GM18858 (cell line): ENCODE results near the gene MMP17.

Experiments
- ATAC-seq: cut with Tn5 transposase; IDR thresholded peaks from one replicate; pipeline ENCODE4 v1.9.1; 2021; ENCODE audit not compliant: unreplicated experiment

The MMP17 gene

GRCh38 chr12:131847456-131847855 lies 19.3 kb downstream of the MMP17 start:
- ATAC-seq, result no peak

- no peak for ATAC-seq
Observed at GRCh38 chr12:131848753-131849152, 20.6 kb downstream of the MMP17 start.

GRCh38 chr12:131849700-131850553 lies 21.7 kb downstream of the MMP17 start:
- no peak for ATAC-seq

GRCh38 chr12:131850856-131851559 lies 22.8 kb downstream of the MMP17 start:
- ATAC-seq, result no peak

- ATAC-seq, result no peak
Observed at GRCh38 chr12:131851741-131852550, 23.8 kb downstream of the MMP17 start.

- ATAC-seq, result no peak
Observed at GRCh38 chr12:131852551-131853299, 24.5 kb downstream of the MMP17 start.

GRCh38 chr12:131853832-131854797 lies 25.9 kb downstream of the MMP17 start:
- ATAC-seq, result no peak

- no peak for ATAC-seq
Observed at GRCh38 chr12:131854861-131855476, 26.8 kb downstream of the MMP17 start.

- ATAC-seq, result no peak
Observed at GRCh38 chr12:131855521-131856142, 27.4 kb downstream of the MMP17 start.

- ATAC-seq, result no peak
Observed at GRCh38 chr12:131856366-131857097, 28.3 kb downstream of the MMP17 start.

- no peak for ATAC-seq
Observed at GRCh38 chr12:131857908-131858850, 30.0 kb downstream of the MMP17 start.

- no peak for ATAC-seq
Observed at GRCh38 chr12:131860472-131861260, 32.5 kb downstream of the MMP17 start.

GRCh38 chr12:131861261-131862083 lies 33.3 kb downstream of the MMP17 start:
- no peak for ATAC-seq

GRCh38 chr12:131862084-131862441 lies 33.9 kb downstream of the MMP17 start:
- ATAC-seq, result no peak

- ATAC-seq, result no peak
Observed at GRCh38 chr12:131862600-131862993, 34.4 kb downstream of the MMP17 start.
